ENCODE measurements around the gene ZNF883.
A peak's percentile ranks its signal among the peaks of the same experiment; 100 is the strongest.
"Not testable (repeated sequence)": the region's sequence is repeated elsewhere in the genome, so short reads cannot be mapped to it uniquely, and the experiment has no call there.

Gene ZNF883

DNA sequence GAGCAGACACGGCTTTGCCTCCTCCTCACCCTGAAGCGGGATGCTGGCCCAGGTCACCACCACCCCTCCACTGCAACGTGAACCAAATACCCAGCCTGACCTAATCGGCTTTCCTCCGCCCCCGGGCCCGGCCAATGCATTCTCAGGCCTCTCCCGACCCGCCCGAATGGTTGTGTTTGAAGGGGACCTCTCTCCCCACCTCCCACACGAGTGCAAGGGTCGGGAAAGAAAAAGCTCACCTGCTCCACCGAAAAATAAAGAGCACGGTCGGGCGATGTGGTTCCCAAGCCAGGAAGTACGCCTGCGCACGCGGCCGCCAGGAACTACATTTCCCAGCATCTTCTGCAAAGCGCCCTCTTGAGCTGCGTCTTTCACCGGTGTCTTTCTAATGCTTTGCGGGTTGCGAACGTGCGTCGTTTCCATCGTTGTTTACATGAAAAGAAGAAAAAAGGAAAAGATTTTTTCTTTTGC lies at the start of gene ZNF883:
Gene ZNF883 (minus strand): TSS at position 282 of the 471 bp plus-strand sequence.
- peak within 1 kb of the TSS; percentile 67 for H3K4me3 ChIP-seq (ENCODE audit: low read length)
- DNase-seq (ENCODE audit: low read depth): peak; percentile 73
- TF ChIP-seq, protein P1, sequence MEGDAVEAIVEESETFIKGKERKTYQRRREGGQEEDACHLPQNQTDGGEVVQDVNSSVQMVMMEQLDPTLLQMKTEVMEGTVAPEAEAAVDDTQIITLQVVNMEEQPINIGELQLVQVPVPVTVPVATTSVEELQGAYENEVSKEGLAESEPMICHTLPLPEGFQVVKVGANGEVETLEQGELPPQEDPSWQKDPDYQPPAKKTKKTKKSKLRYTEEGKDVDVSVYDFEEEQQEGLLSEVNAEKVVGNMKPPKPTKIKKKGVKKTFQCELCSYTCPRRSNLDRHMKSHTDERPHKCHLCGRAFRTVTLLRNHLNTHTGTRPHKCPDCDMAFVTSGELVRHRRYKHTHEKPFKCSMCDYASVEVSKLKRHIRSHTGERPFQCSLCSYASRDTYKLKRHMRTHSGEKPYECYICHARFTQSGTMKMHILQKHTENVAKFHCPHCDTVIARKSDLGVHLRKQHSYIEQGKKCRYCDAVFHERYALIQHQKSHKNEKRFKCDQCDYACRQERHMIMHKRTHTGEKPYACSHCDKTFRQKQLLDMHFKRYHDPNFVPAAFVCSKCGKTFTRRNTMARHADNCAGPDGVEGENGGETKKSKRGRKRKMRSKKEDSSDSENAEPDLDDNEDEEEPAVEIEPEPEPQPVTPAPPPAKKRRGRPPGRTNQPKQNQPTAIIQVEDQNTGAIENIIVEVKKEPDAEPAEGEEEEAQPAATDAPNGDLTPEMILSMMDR (IDR thresholded peaks at IDR 0.05; ENCODE audit: insufficient read depth, low read depth, low read length, missing control alignments): peak; percentile 34

- DNase-seq (ENCODE audit: low read depth); H3K4me3 ChIP-seq (ENCODE audit: low read length): not testable (repeated sequence)
Measured at GRCh38 chr9:113061072-113061850, 49.3 kb upstream of the ZNF883 start.

DNA sequence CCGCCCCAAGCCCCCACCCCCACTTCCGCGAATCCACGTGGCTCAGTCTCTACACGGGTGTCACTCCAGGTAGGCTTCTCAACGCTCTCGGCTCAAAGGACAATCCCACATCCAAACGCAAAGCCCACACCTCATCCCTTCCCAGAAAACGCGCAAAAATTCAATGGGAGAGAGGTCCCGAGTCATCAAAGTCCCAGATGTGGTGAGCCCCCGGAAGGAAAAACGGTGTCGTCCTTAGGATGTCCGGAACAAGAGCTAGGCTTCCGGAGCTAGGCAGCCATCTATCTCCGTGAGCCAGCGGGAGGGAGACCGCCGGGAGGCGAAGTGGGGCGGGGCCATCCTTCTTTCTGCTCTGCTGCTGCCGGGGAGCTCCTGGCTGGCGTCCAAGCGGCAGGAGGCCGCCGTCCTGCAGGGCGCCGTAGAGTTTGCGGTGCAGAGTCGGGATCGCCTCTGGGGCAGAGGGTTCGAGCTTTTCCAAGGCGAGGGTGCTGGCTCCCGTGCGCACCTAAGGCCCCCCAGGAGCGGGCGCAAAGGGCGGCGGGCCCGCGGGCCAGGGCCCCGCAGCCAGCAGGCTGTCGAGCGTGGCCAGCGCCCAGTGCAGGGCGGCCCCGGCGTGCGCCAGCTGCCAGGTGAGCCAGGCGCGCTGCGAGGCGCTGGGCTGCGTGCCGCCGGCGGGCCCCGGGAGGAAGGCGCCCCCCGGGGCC lies 47.7 kb upstream of the ZNF883 start:
- not testable (repeated sequence) for H3K4me3 ChIP-seq (ENCODE audit: low read length); DNase-seq (ENCODE audit: low read depth)

DNA sequence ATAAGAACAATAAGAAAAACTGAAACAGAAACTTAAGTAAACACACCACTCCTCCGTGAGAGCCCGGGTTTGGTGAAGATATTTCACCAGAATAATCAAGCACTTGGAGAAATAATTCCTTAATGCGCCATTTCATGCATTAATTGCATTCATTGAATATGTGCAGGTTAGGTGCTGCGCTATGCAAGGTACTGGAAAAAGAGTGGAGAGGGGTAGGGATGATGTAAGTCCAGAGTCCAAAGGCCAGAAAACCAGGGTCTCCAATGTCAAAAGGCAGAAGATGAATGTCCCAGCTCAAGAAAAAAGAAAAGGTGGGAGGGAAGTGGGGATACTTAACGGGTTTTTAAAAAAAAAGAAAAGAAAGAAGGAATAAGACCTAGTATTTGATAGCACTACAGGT lies 45.2 kb upstream of the ZNF883 start:
- DNase-seq (ENCODE audit: low read depth): no peak
- TF ChIP-seq, protein P1 (IDR thresholded peaks at IDR 0.05; ENCODE audit: insufficient read depth, low read depth, low read length, missing control alignments): no peak

GRCh38 chr9:113056191-113057106 lies 44.5 kb upstream of the ZNF883 start, which contains the start of gene ZFP37:
ZFP37 (minus strand) TSS chr9:113056724; CDS start chr9:113056688, 36 bp downstream.
- peak; percentile 91 for DNase-seq (ENCODE audit: low read depth)
- TF ChIP-seq, protein P1 (IDR thresholded peaks at IDR 0.05; ENCODE audit: insufficient read depth, low read depth, low read length, missing control alignments): no peak

More for the DNA sequence above, 45.2 kb upstream of the ZNF883 start:
- H3K4me3 ChIP-seq (ENCODE audit: low read length): peak overlapping the region; percentile 94

DNA sequence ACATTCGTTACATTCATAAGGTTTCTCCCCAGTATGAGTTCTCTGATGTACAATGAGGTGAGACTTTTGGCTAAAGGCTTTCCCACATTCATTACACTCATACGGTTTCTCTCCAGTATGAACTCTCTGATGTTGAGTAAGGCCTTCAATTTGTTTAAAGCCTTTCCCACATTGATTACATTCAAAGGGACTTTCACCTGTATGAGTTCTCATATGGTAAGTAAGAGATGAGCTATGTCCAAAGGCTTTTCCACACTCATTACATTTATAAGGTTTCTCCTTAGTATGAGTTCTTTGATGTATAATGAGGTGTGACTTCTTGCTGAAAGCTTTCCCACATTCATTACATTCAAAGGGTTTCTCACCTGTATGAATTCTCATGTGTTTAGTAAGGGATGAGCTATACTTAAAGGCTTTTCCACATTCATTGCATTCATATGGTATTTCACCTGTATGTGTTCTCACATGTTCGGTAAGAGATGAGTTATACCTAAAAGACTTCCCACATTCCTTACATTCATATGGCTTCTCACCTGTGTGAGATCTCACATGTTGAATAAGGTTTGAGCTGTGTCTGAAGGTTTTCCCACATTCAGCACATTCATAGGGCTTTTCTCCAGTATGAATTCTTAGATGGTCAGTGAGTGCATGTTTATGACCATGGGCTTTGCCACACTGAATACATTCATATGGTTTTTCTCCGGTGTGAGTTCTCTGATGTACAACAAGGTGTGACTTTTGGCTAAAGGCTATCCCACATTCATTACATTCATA lies 31.1 kb upstream of the ZNF883 start:
- TF ChIP-seq, protein P1 (IDR thresholded peaks at IDR 0.05; ENCODE audit: insufficient read depth, low read depth, low read length, missing control alignments): no peak
- DNase-seq (ENCODE audit: low read depth): peak; percentile 7
- no peak overlapping the region for H3K4me3 ChIP-seq (ENCODE audit: low read length)

More at GRCh38 chr9:113056191-113057106, 44.5 kb upstream of the ZNF883 start, which contains the start of gene ZFP37:
- peak within 1 kb of the TSS; percentile 94 for H3K4me3 ChIP-seq (ENCODE audit: low read length)

DNA sequence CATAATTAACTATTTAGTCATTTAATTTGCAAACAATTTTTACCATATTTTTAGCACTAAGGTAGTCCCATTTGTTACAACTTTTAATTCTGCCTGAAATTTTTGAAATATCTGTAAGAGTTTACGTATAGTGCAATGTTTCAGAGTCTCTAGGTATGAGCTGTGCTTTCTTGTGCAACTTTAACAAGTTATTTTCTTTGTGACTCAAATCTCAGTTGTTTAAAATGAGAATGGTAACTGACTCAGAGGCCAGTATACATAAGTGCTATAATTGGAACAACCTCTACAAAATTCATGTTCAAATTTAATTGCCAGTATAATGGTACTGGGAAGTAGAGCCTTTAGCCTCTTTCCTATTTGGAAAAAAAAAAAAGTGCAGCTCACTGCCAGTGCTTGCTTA lies 14.2 kb upstream of the ZNF883 start:
- TF ChIP-seq, protein P1 (IDR thresholded peaks at IDR 0.05; ENCODE audit: insufficient read depth, low read depth, low read length, missing control alignments): no peak
- no peak overlapping the region for H3K4me3 ChIP-seq (ENCODE audit: low read length)
- peak; percentile 16 for DNase-seq (ENCODE audit: low read depth)

All from epithelial cell of esophagus (primary cell).